GM21786 (cell line): ENCODE measurements around the gene ZBTB1.
"Not testable (repeated sequence)": the region's sequence is repeated elsewhere in the genome, so short reads cannot be mapped to it uniquely, and the experiment has no call there.

Experiments used
- ATAC-seq: cut with Tn5 transposase; IDR thresholded peaks from one replicate; pipeline ENCODE4 v1.9.1; 2021; ENCODE audit not compliant: unreplicated experiment

ZBTB1 gene

DNA sequence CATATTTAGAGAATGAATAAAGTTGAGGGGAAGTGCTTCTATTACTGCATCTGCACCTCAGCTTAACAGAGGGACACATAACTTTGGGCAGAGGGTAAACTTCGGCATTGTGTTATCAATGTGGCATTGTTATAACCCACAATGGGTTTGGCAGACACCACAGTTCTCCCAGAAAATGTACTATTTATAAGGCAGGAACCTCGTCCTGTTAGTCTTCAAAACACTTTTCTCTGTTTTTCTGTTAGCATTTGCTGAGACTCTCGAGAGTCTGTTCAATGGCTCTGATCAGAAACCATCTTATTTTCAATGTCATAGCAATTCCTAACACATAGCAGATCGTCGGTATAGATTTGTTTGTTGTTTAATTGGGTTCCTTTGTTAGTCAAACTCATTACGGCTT lies 59.1 kb downstream of the ZBTB1 start:
- no peak for ATAC-seq

DNA sequence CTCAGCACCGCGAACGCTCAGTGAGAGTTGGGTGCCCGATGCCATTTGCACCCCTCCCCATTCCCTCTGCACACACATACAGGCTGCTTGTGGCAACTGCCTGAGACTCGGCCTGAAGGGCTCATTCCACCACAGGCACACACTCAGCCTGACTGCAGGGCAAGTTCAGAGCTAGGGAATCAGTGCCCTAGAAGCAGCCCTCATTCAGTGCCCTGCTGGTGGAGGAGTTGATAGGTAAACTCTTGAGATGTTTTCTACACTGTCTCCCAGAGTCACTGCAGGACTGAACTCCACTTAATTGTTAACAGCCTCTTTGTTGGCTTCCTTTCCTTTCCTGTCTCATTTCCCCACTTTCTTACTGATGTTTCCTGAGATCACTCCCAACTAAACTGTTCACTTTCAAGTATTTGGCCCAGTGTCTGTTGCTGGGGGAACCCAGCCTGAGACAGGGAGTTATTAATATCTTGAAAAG lies 62.1 kb downstream of the ZBTB1 start:
- ATAC-seq, result no peak

DNA sequence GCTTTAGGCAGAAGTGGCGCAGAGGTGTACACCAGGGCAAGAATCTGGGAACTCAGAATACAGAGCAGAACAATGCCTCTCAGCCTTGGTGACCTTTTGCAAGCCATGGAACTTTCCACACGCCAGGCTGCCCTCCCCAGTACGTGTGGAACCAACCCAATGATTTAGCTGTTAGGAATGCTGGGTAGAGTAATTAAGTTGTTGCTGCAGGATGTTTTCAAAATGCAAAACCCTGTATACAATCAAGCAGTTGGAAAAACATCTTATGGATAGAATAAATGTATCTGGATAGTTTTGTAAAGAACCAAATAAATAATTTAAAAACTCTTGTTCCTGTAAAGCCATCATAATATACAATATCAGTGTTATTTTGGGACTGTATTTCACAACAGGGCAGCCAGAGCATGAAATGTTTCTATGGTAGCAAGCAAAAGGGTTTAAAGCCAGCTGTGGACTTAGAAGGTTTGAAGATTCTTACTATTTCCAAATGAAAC lies 64.6 kb downstream of the ZBTB1 start:
- ATAC-seq, result no peak

DNA sequence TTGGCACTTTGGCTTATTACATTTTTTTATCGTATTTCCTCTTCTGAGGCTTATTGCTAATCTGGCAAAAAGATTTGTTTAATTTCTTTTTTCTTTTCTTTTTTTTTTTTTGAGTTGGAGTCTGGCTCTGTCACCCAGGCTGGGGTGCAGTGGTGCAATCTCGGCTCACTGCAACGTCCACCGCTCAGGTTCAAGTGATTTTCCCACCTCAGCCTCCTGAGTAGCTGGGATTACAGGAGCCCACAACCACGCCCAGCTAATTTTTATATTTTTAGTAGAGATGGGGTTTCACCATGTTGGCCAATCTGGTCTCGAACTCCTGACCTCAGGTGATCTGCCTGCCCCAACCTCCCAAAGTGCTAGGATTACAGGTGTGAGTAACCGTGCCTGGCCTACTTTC lies 65.1 kb downstream of the ZBTB1 start:
- ATAC-seq, result not testable (repeated sequence)

DNA sequence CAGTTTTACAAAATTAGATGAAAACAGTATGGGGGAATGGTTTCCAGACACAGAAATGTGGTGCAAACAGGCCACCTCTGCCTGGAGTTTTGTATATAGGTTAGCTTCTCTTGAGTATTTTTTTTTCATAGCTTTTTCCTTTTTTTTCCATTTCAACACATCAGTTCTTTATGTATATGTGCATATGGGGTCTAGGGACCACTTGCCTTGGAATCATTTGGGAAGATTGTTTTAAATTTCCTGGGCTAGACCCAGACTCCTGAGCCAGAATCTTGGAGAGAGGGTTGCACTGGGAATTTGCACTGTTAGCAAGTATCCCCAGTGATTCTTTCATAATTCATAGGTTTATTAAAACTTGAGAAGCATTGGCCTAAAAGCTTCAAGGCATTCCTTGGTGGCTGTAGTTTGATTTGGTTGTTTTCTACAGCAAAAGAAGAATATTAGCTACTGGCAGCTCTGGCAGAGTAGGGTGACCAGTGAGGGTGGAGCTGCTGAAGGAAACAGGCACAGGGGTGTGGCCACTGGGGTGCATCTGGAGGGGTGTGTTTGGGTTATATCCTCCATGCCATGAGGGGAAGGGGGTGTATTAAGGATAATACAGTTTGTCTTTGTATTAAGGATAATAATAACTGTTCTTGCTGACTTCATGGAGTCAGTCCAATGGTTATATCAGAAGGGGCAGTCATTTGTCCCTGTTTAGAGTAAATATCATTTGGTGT lies 68.0 kb downstream of the ZBTB1 start:
- ATAC-seq, result no peak

DNA sequence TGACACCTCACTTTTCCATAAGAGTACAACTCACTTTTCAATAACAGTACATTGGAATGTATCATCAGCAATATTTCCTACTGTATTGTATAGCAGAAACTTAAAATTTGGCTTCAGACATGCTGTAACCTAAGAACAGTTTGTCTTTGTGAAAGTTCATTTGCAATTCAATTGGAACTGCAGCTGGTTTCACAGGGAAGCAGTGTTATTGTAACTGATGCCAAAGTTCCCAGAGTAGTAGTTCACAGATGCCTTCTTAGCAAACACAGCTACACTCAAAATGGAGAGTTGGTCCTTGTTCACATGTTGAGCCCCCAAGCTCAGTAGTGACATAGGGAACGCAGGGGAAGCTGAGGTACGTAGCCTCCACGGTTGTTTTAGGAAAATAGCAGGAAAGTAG lies 68.5 kb downstream of the ZBTB1 start:
- ATAC-seq, result no peak
